Choroid plexus epithelial cell (primary cell): ENCODE data around the gene MYH9.
A peak's percentile ranks its signal among the peaks of the same experiment; 100 is the strongest.

Experiments used
- DNase-seq: peaks from one replicate; pipeline ENCODE4 v3.0.0-alpha.2; 2010; ENCODE audit warnings: low read depth
- H3K4me3 ChIP-seq: 2 replicates; pipeline ENCODE4 v1.5.1; 2011; ENCODE audit warnings: low read depth, mild to moderate bottlenecking, control low read depth, low read length, moderate library complexity
- CTCF ChIP-seq: conservative IDR thresholded peaks from 2 replicates; pipeline ENCODE4 v1.5.1; 2011; ENCODE audit warnings: low read depth, mild to moderate bottlenecking, control low read depth, inconsistent platforms, low read length, moderate library complexity

MYH9 gene

GRCh38 chr22:36330127-36330526 is 57.6 kb downstream of the MYH9 start:
- H3K4me3 ChIP-seq = no peak overlapping the region
- TF ChIP-seq CTCF = no peak
- no peak for DNase-seq

- peak; percentile 89 for DNase-seq
- no peak for TF ChIP-seq CTCF
- H3K4me3 ChIP-seq = no peak overlapping the region
Measured at GRCh38 chr22:36329254-36330078, 58.3 kb downstream of the MYH9 start.

- peak; percentile 92 for DNase-seq
- no peak overlapping the region for H3K4me3 ChIP-seq
- TF ChIP-seq CTCF = no peak
Measured at GRCh38 chr22:36328635-36329253, 59.0 kb downstream of the MYH9 start.

- peak; percentile 94 for DNase-seq
- TF ChIP-seq CTCF = no peak
- H3K4me3 ChIP-seq = no peak overlapping the region
Measured at GRCh38 chr22:36327922-36328551, 59.7 kb downstream of the MYH9 start.

GRCh38 chr22:36326178-36327161 is 61.3 kb downstream of the MYH9 start:
- H3K4me3 ChIP-seq = no peak overlapping the region
- DNase-seq = no peak
- TF ChIP-seq CTCF = no peak
